CD4-positive, alpha-beta T cell treated with Interferon alpha-2 for 1 hour (primary cell): ENCODE data around the gene GABPB2.
A peak's percentile ranks its signal among the peaks of the same experiment; 100 is the strongest.

ENCODE experiments used
- DNase-seq, 2 donors: peaks; one replicate each; pipeline ENCODE4 v3.0.0-alpha.2; 2020 to 2022

The GABPB2 gene

DNA sequence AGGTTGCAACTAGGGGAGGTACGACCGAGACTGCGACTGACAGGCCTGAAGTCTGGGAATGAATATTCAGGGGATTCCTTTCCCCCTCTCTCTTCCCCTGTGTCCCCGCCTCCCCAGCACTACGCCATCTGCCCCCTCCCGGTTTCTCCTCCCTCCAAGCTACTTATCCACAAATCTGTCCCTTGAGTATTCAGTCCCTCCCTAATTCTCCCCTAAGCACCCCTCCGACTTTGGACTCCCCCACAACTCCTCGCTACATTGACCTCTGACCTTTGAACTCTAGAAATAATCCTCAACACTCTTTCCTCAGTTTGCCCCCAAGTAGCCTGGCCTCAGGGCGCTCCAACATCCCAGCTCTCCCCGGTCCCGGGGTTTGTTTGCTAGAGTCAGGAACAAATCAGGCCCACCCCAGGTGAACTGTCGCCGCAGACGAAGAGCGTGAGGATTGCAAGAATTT is 94.7 kb downstream of the GABPB2 start:
- DNase-seq: no peak

- DNase-seq: peak; percentile 97 to 98
Observed at GRCh38 chr1:151165738-151166504, 95.4 kb downstream of the GABPB2 start, which contains the start of the genes LYSMD1 and SCNM1. Gene LYSMD1, minus strand, starts transcription at chr1:151165902. Its CDS starts 644 bp downstream, at chr1:151165258. Gene SCNM1, plus strand, starts transcription at chr1:151166144. Its CDS starts 9 bp downstream, at chr1:151166153.

- DNase-seq: no peak
Observed at GRCh38 chr1:151166505-151166956, 96.0 kb downstream of the GABPB2 start.

GRCh38 chr1:151167116-151167515 is 96.6 kb downstream of the GABPB2 start:
- DNase-seq: no peak

GRCh38 chr1:151171190-151171589 is 100.6 kb downstream of the GABPB2 start:
- DNase-seq: no peak
